Esophagus squamous epithelium (tissue), 4 donors: Measurements from ENCODE around the gene TOMT.

Experiments used
- CTCF ChIP-seq, 6 experiments: fragments of 450-650 bp in 4 of 6; fragments of 200-600 bp in 2 of 6; sonication (generic) in 2 of 6; IDR thresholded peaks; one replicate each; pipeline ENCODE4 v1.5.1; 2016 to 2019; ENCODE audit warnings: antibody characterized with exemption in 6 of 6, mild to moderate bottlenecking in 4 of 6, moderate library complexity in 4 of 6
- POLR2A ChIP-seq, 4 donors: fragments of 450-650 bp; IDR thresholded peaks; one replicate each; pipeline ENCODE4 v1.6.1; 2017; ENCODE audit warnings: antibody characterized with exemption in 4 of 4, mild to moderate bottlenecking in 4 of 4, moderate library complexity in 3 of 4

- TF ChIP-seq CTCF (IDR thresholded peaks at IDR 0.05) (peak in 1 of 6 experiments; percentile 2), POLR2A (IDR thresholded peaks at IDR 0.05) (no peak)
Measured at GRCh38 chr11:72103754-72104167, 2.0 kb upstream of the TOMT start.
